HG03159 (cell line): Measurements from ENCODE around the gene PVALB.

Experiments
- ATAC-seq: cut with Tn5 transposase; IDR thresholded peaks from one replicate; pipeline ENCODE4 v1.9.1; 2021; ENCODE audit warnings: mild to moderate bottlenecking, moderate library complexity; ENCODE audit not compliant: unreplicated experiment

PVALB gene

DNA sequence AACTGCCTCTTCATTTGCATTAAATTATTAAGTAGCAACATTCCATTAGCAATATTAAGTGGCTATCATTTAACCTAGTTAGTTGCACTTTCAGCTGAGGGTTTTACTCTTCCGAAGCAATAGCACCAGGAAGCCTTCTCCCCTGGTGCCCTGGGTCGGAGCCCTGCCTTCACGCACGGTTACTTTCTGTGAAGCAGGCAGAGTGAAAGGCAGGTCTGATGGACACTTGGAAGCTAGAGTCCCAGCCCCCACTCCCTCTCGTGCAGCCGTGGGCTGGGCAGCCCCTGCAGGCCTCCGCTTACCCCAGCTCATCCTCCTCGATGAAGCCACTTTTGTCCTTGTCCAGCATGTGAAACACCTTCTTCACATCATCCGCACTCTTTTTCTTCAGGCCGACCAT, 2.0 kb downstream of the PVALB start:
- ATAC-seq = no peak

DNA sequence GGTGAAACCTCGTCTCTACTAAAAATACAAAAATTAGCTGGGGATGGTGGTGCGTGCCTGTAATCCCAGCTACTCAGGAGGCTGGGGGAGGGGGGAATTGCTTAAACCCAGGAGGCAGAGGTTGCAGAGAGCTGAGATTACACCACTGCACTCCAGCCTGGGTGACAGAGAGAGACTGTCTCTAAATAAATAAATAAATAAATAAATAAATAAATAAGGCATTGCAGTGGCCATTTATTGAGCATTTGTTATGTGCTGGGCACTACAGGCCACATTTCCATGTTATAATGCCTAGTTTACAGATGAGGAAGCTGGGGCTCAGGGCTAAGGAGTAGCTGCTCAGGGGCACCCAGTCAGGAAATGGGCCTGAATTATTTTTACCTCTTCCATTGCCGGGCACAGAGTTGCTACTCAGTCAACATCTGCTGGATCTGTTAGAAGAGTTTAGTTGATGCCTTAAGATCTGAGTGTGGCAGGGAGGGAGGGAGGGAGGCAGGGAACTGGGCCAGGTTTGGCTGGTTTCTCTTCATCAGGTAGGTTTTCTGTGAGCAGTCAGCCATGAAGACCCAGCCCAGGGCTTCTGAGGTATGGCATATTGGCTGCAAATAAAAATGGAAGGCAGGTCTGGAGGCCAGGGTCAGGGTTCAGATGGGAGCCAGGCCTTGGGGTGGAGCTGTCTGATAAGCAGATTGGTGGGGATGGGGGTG, 5.6 kb downstream of the PVALB start:
- no peak for ATAC-seq

DNA sequence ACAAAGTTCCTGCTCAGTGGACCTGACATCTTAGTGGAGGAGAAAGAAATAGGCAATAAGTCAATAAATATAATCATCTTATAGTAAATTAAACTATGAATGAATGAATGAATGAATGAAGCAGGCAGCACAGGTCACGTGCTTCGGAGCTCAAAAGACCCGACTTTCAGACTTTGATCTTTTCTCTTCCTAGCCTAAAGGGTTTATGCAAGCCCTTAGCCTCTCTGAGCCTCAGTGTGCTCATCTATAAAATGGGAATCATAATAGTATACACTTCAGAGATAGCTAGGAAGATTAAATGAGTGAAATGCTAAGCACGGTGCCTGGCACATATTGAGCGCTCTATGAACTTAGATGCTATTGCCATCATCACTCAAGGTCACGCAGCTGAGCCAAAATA, 7.5 kb downstream of the PVALB start:
- ATAC-seq = no peak

- ATAC-seq = no peak
Observed at GRCh38 chr22:36808721-36809344, 8.0 kb downstream of the PVALB start.

DNA sequence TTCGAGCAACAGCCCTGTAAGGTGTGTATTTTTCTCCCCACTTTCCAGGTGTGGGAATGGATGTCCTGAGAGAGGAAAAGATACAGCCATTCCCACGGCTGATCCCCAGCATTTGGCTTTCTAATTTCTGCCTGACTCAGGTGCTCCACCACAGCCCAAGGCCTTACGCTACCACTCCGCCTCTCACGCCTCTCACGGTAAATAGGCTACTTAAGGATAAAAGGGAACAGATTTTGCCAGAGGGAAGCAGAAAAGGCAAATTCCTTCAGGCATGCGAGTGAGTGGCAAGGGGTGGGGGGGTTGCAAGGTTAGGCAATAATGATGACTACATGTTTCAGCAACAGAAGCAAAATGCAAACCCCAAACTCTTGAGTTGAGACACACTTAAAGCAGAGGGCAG, 9.2 kb downstream of the PVALB start:
- no peak for ATAC-seq

DNA sequence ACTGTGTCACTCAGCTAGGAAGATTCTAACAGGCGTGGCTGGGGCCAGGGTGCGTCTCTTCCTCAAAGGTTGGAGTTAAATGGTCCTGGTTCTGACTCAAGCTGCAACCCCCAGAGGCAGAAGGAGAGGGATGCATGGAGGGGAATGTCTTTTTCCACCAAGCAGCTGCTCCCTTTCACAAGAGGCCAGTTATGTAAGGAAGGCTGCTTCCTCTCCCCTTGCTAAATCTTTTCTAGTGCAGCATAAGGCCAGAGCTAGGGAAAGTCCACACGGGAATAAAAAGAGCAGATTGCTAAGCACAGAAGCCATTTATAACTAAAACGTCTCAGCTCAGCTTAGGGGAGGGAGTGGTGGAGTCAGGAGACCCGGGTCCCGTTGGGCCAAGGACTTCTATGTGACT, 10.0 kb downstream of the PVALB start:
- no peak for ATAC-seq

- no peak for ATAC-seq
Observed at GRCh38 chr22:36803358-36803757, 13.5 kb downstream of the PVALB start.

DNA sequence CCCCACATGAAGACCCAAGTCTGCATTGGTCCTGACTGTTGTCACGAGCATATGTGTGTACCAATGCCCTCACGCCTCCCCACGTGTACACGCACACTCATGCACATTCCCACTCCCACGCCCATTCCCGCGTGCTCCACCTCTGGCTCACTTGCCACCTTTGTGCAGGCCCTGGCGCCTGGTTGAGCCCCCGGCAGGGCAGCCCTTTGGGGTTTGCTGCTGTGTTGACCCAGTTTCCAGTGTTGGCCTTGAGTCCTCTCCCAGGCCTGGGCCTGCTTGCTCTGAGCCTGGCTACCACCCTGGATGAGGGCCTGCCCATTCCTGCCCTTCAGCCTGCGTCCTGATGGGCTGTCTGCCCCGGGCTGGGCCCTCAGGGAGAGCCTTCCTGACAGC, 18.2 kb downstream of the PVALB start:
- ATAC-seq = no peak

DNA sequence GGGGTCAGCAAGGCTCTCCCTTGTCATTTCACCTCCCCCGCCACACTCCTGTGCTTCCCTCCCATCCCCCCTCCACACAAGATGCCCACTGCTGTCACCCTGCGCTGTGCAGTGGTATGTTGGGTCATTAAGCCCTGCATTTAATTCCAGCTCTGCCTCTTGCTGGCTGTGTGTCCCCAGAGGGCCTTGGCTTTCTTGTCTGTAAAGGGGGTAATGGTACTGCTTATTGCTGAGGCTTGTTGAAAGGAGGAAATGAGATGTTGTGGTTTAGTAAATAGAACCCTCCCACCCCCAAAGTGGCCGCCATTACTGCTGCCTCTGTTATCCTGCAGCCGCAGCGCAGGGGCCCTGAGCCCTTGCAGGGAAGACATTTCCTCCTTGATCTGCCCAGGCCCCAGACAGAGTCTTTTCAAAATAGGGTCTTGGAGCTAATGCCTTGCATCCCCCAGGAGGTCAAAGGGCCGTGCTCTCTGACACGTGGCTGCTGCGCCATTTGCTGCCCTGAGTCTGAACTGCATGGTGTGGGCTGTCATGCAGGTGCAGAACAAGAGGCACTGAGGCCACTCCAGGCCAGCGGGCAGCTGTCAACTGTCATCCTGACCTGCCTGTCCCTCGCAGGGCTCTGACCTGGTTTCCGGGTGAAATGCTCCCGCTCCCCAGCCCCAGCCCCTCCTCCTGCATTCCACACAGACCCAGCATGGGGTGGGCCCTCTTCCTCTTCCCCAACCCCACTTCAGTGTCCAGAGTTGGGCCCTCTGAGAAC, 18.7 kb downstream of the PVALB start:
- ATAC-seq = no peak

DNA sequence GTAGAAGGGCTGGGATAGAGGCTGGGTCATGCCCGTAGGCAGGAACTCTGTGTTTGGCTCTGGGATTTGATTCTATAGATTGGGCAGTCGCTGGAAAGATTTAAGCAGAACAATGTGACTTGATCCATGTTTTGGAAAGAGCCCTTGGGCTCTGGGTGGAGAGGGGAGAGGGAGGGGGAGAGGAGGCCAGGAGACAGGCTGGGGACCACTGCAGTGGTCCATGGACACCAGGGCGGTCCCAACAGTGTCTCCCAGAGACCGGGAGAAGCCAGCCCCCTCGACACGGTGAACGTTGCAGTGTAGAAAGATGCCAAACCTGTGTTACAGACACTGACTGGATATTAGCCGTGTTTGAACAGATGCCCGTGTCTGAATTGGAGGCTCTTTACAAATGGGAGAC, 19.5 kb downstream of the PVALB start:
- ATAC-seq = no peak

DNA sequence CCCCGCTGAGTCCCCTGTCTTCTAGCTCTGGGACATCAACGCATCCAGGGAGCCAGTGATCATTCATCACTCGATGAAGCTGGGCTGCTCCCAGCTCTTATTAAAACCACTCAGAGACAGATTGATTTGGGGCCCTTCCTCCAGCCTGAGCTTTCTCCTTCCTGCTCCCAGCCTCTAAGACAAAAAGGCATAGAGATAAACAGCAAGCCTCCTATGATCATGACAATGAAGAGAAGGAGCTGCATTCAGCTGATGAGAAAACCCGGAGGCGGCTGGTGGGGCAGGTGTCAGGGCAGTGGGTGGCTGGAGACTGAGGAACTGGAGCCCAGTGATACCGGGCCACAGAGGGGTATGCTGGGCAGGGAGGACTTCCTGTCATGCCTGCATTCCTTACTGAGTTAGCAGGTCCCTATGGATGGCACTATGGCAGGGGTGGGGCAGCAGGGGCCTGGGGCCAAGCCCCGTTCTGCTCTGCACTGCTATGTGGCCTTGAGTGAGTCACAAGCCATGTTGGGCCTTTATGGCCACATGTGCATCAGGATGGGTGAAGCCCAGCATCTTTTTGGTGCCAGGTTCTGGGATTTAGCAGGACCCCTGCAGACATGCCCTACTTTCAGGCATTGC, 20.2 kb downstream of the PVALB start:
- ATAC-seq = no peak

DNA sequence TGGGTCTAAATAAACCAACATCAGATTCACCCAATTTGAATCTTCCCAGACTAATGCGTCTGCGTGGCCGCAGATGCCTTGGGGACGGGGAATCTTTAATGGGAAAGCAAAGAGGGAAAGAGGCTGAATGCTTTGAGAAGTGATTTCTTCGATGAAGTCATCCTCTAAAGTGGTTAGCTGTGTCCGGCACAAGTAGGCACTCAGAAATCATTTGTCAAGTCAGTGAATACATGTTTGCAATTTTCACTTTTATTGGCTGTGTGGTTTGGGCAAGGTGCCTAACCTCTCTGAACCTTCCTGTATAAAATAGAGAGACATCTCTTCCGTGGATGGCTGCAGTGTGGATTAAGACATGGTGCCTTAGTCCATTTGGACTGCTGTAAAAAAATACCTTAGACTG, 21.2 kb downstream of the PVALB start:
- no peak for ATAC-seq

DNA sequence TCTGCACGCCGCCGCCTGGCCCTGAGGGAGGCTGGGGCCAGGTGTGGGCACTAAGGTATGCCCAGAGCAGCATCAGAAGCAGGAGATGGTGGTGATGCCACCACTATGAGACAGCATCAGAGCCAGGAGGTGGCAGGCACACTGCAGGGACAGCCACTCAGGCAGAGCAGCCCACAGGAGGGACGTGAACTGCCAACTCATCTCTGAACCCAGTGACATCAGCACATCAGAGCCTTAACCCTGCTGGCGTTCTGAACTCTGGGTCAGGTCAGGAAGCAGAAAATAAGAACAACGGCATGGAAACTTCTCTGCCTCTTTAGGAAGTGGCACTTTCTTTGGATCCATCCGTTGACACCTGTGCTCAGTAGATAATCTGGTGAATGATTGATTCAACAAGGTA, 26.2 kb downstream of the PVALB start:
- no peak for ATAC-seq

- ATAC-seq = no peak
Observed at GRCh38 chr22:36787204-36787988, 29.4 kb downstream of the PVALB start.

DNA sequence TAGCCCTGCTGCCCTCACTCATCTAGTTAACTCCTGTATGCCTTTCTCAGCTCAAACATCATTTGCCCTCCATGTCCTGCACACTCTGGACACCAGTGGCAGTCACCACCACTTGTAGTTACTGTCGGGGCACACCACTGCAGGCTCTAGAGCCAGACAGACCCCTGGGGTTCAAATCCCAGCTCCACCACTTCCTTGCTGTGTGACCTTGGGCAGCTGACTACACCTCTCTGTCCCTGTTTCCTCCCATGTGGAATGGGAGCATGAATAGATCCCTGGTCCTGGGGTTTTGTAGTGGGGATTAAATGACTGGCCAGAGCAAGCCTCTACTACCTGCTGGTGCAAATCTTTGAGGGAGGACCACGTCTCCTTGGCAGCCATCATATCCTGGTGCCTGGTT, 33.1 kb downstream of the PVALB start:
- no peak for ATAC-seq

DNA sequence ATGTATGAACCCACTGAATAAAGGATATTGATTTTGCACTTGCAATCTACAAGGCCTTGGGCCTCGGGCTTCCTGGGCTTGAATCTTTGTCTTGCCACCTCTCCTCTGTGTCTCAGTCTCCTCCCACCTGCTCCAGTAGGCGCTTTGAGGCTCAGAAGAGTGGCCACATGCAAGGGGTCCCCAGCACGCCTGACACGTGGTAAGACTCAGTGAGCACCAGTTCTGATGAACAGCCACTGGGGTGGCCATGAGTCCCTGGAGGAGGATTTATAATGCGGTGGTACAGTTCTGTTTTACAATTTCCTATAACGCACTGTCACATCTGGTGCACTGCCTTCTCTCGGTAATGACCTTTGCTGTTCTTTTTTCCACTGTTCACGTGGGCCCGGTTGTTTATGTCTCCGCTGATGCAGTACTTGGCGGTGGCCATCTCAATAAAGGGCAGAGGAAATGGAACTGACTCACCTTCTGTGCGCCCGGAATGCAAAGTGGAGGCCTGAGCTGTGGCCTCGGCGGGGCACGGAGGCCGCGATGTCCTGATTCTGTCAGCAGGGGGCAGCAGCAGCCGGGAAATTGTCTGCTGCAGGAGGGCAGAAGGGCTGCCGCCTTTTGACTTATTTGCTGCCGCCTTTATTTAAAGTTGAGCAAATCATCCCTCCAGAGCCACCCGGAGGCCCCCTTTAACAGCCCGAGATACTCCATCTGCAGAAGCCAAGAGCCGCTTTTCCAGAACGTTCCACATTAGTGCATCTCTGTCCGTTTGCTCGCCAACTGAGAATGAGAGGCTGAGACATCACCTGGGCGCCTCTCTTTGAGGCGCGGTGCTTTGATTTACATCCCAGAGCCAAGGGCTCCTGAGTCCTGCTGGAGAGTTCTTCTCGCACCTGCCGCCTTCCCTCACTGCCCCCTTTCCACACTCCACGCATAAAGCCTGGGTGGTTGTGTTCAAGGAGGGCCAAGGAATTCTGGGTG, 34.9 kb downstream of the PVALB start:
- ATAC-seq = peak; percentile 57

- no peak for ATAC-seq
Observed at GRCh38 chr22:36778020-36778419, 38.8 kb downstream of the PVALB start.

GRCh38 chr22:36776722-36777121, 40.1 kb downstream of the PVALB start:
- no peak for ATAC-seq

GRCh38 chr22:36775964-36776669, 40.7 kb downstream of the PVALB start, which contains the start of gene IFT27:
Gene IFT27 (minus strand): TSS chr22:36776119. CDS start chr22:36775707, 412 bp downstream.
- peak; percentile 92 for ATAC-seq
